ENCODE measurements around the gene ACTN4.

ACTN4 gene

DNA sequence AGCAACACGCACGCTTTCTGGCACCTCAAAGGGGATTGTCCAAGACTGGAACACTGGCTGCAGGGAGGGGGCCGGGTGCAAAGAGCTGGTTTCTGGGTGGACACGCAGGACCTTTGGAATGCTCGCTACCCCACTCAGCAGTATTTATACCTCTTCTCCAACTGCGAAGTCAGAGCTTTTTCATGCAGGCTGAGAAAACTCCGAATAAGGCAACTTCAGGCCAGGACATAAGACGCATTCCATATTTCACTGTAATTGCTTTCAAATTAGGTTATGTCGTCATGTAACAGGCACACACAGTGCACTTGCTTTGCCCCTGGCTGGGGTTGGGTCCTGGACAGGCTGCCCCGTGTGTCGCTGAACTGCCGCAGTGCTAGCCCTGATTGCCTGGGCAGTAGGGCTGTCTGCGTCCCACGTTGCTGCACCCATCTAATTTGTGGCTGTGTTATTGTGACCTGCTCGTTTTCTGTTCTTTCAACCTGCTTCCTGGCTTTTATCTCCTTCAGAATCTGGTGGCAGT lies 44.5 kb downstream of the ACTN4 start:
- no peaks in the 10 kb centered on the region for H3K27me3 ChIP-seq
- peaks cover 6% of the 10 kb centered on the region for H3K36me3 ChIP-seq
- H3K9me3 ChIP-seq: no peaks in the 10 kb centered on the region
- H3K4me3 ChIP-seq (ENCODE audit: low read depth in 1 of 2, low read length in 1 of 2): no peak overlapping the region
- H3K4me1 ChIP-seq (ENCODE audit: control insufficient read depth in 1 of 2, insufficient read depth in 1 of 2, low read depth in 1 of 2, low read length in 1 of 2): peaks cover 62 to 75% of the 10 kb centered on the region in 2 experiments
- TF ChIP-seq, protein P1, sequence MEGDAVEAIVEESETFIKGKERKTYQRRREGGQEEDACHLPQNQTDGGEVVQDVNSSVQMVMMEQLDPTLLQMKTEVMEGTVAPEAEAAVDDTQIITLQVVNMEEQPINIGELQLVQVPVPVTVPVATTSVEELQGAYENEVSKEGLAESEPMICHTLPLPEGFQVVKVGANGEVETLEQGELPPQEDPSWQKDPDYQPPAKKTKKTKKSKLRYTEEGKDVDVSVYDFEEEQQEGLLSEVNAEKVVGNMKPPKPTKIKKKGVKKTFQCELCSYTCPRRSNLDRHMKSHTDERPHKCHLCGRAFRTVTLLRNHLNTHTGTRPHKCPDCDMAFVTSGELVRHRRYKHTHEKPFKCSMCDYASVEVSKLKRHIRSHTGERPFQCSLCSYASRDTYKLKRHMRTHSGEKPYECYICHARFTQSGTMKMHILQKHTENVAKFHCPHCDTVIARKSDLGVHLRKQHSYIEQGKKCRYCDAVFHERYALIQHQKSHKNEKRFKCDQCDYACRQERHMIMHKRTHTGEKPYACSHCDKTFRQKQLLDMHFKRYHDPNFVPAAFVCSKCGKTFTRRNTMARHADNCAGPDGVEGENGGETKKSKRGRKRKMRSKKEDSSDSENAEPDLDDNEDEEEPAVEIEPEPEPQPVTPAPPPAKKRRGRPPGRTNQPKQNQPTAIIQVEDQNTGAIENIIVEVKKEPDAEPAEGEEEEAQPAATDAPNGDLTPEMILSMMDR (IDR thresholded peaks at IDR 0.05): no peak
- peak overlapping the region; percentile 88 for H3K27ac ChIP-seq

DNA sequence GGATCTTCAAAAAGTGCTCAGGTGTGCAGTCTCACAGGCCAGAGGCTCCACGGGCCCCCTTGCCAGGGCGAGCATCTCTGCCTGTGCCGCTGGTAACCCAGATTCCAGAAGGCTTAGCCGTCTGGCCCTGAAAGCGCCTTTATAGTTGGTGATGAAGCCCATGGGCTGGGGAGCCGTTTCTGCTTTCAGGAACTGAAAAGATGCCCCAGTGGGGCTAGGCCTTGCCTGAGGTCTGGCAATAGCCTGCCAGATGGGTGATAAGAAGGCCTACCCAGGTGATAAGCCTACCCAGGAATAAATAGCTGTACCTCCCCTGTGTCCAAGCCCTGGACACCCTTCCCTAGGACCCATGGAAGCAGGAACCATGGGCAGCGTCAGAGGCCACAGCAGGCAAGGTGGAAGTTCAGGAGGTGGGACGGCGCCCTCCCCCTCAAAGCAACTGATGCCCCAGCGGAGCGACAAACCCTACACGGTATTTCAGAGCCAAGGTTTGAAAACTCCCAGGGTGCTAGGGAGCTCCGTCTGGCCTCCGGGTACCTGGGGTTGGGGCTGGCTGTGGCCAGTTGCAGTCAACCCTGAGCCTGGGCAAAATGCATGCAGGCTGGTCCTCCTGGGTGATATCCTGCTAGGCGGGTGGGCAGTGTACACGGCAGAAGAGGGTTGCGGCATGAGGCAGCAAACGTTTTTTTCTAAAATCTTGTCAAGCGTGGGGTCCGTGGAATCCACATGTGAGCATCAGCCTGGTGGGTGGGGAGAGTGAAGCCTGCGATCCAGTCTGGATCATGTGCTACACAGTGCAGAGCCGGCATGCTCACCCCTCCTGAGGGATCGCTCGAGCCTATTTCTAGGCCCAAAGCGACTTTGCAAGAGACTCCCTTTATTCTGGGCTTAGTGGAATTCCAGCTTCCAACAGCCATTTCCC lies 45.3 kb downstream of the ACTN4 start:
- TF ChIP-seq, protein P1 (IDR thresholded peaks at IDR 0.05): no peak
- H3K9me3 ChIP-seq: no peaks in the 10 kb centered on the region
- no peaks in the 10 kb centered on the region for H3K27me3 ChIP-seq
- H3K36me3 ChIP-seq: peaks cover 6% of the 10 kb centered on the region
- peak overlapping the region; percentile 28 to 29 for H3K4me3 ChIP-seq (ENCODE audit: low read depth in 1 of 2, low read length in 1 of 2)
- H3K27ac ChIP-seq: peak overlapping the region; percentile 88
- H3K4me1 ChIP-seq (ENCODE audit: control insufficient read depth in 1 of 2, insufficient read depth in 1 of 2, low read depth in 1 of 2, low read length in 1 of 2): peaks cover 61 to 68% of the 10 kb centered on the region in 2 experiments

DNA sequence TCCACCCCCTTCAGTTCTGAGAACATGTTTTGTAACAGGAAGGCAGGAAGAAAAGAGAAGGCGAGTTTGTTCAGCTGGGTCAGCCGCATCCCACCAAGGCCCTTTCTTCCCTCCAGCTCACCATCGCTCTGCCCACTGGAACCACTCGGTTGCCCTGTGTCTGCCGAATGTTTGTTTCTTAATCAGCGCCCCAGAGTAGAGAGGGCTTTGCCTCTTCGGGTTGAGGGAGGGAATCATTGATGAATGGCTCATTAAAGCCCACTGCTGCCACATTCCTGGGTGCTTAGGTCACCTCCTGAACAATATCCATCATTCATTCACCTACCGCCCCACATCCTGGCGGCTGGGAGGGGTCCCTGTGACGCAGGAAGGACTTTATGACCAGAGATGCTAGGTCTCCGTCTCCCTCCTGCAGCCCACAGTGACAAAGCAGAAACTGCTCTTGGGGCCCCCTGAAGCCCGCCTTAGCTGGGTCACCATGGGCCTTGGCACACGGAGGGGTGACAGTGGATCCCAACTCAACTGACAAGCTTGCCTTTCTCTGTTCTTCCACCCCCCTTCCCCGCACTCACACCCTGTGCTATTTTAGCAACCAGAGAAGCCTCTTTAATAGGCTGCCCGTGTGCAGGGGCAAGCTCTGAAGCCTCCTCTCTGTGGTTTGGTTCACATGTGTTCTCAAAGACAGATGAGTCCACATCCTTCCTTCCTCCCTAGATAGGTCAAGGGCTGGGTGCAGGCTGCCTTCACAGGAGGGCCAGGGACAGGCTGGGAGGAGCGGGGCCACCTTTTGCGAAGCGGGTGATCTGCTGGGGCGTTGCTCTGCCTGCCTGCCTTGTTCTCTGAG lies 46.2 kb downstream of the ACTN4 start:
- peaks cover 6% of the 10 kb centered on the region for H3K36me3 ChIP-seq
- TF ChIP-seq, protein P1 (IDR thresholded peaks at IDR 0.05): no peak
- no peaks in the 10 kb centered on the region for H3K27me3 ChIP-seq

DNA sequence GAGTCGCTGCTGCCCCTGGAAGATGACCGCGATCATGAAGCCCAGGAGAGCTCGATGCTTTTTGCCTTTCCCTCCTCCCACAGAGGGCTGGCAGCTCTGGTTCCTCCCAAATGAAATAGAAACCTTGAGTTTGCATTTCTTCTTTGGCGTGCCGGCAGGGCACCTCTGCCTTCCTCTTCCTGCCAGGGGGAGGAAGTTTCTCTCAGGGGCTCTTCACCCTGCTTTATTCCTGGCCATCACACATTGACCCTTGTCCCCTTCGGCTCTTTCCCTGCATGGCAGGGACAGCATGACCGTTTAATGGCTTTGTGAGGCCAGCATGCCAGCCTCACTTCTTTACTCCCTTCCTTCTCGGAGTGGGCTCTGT lies 47.9 kb downstream of the ACTN4 start:
- Histone ChIP-seq H3K27ac (peak overlapping the region; percentile 88), H3K9me3 (no peaks in the 10 kb centered on the region), H3K36me3 (peaks cover 8% of the 10 kb centered on the region), H3K4me1 (ENCODE audit: control insufficient read depth in 1 of 2, insufficient read depth in 1 of 2, low read depth in 1 of 2, low read length in 1 of 2) (peaks cover 46 to 49% of the 10 kb centered on the region in 2 experiments), H3K27me3 (no peaks in the 10 kb centered on the region), H3K4me3 (ENCODE audit: low read depth in 1 of 2, low read length in 1 of 2) (peak overlapping the region; percentile 22 to 39)
- TF ChIP-seq, protein P1 (IDR thresholded peaks at IDR 0.05): no peak

More for the DNA sequence above, 46.2 kb downstream of the ACTN4 start:
- H3K27ac ChIP-seq: peak overlapping the region; percentile 88
- H3K4me3 ChIP-seq (ENCODE audit: low read depth in 1 of 2, low read length in 1 of 2): peak overlapping the region; percentile 28 to 29
- H3K9me3 ChIP-seq: no peaks in the 10 kb centered on the region
- peaks cover 53 to 59% of the 10 kb centered on the region in 2 experiments for H3K4me1 ChIP-seq (ENCODE audit: control insufficient read depth in 1 of 2, insufficient read depth in 1 of 2, low read depth in 1 of 2, low read length in 1 of 2)
